Heart left ventricle (tissue), 16 donors: ENCODE results near the gene KRTAP12-4. TPM values are rescaled to one million over a fixed set of nuclear protein-coding genes. Genes with fewer than 3 reads are reported as not detected.
A peak's percentile ranks its signal among the peaks of the same experiment; 100 is the strongest.
"Not testable (repeated sequence)": the region's sequence is repeated elsewhere in the genome, so short reads cannot be mapped to it uniquely, and the experiment has no call there.

Experiments
- ATAC-seq, 4 donors: fragments of 200-7000 bp; cut with Tn5 transposase; one replicate each; pipeline ENCODE4 v1.9.1; 2020 to 2022; ENCODE audit warnings: moderate library complexity in 4 of 4, mild to moderate bottlenecking in 3 of 4, moderate number of reproducible peaks in 1 of 4
- DNase-seq, 5 donors: peaks; one replicate each; pipeline ENCODE4 v3.0.0-alpha.2; 2020
- H3K27ac ChIP-seq, 12 donors: fragments of 200-600 bp; sonication (generic) in 4 of 12; one replicate each; pipeline versions ENCODE4 v1.5.0 to v1.8.0; 2016 to 2022; ENCODE audit warnings: mild to moderate bottlenecking in 2 of 12
- H3K27me3 ChIP-seq, 9 donors: fragments of 200-600 bp; sonication (generic) in 2 of 9; one replicate each; pipeline versions ENCODE4 v1.5.1 to v1.8.0; 2016 to 2022; ENCODE audit warnings: mild to moderate bottlenecking in 3 of 9
- H3K36me3 ChIP-seq, 9 donors: fragments of 200-600 bp; sonication (generic) in 2 of 9; one replicate each; pipeline versions ENCODE4 v1.5.0 to v1.8.0; 2018 to 2022; ENCODE audit warnings: mild to moderate bottlenecking in 2 of 9
- H3K4me1 ChIP-seq, 12 donors: fragments of 200-600 bp; sonication (generic) in 4 of 12; one replicate each; pipeline versions ENCODE4 v1.5.0 to v1.8.0; 2016 to 2022; ENCODE audit warnings: mild to moderate bottlenecking in 3 of 12
- H3K4me3 ChIP-seq, 12 donors: fragments of 200-600 bp; sonication (generic) in 4 of 12; one replicate each; pipeline versions ENCODE4 v1.5.0 to v1.8.0; 2017 to 2022; ENCODE audit warnings: mild to moderate bottlenecking in 9 of 12, moderate library complexity in 4 of 12
- H3K9me3 ChIP-seq, 12 donors: fragments of 200-600 bp; sonication (generic) in 4 of 12; one replicate each; pipeline versions ENCODE4 v1.5.0 to v1.8.0; 2016 to 2022; ENCODE audit warnings: mild to moderate bottlenecking in 1 of 12
- CTCF ChIP-seq, 12 donors: fragments of 200-600 bp; sonication (generic) in 4 of 12; IDR thresholded peaks; one replicate each; pipeline versions ENCODE4 v1.5.0 to v1.8.0; 2018 to 2022; ENCODE audit warnings: antibody characterized with exemption in 12 of 12, mild to moderate bottlenecking in 5 of 12
- POLR2A ChIP-seq, 2 donors: fragments of 450-650 bp; IDR thresholded peaks; one replicate each; pipeline ENCODE4 v1.6.1; 2017; ENCODE audit warnings: antibody characterized with exemption in 2 of 2, mild to moderate bottlenecking in 2 of 2, moderate library complexity in 2 of 2
- WGBS, 4 donors: extraction: QIAGEN DNeasy Blood & Tissue Kit in 2 of 4; methylation state at CpG; one replicate each; pipeline versions ENCODE4 v1.1.5 to v1.1.7; 2013 to 2018; 5-methylcytosine and 5-hydroxymethylcytosine counted together
- intact Hi-C, 10 donors: fragments of 100-400 bp; cut with DNase I; formaldehyde crosslinking; loops; one replicate each; pipeline versions ENCODE4 v1.11.1 to v1.14.2; 2022
- polyA plus RNA-seq, 2 donors: library from polyadenylated mRNA; stranded (reverse); fragments of 200-250 nt; gene quantifications; one replicate each; pipeline ENCODE4 v1.2.3, GENCODE V29; 2013
- total RNA-seq, 9 donors: library from RNA; depleted of rRNA in 2 of 9; stranded (reverse); fragments of >200 nt in 2 of 9; fragmentation: NEBNext Ultra II Directional in 3 of 9; extraction: Animal tissue kit (Norgen Biotek cat#: 25700) in 3 of 9; gene quantifications; one replicate each; pipeline versions ENCODE4 v1.1.0 to v1.2.4, GENCODE V29; 2016 to 2023
- donor health status: ischemic (EF 13 %, LVEDD 7.1; RV severe dilation, severe dysfunction).
- donor health status: healthy with polysubstance abuse.
- donor health status: DM: no; HTN: yes; CAD: no.
- donor health status: DM: no; HTN: no; CAD: no.
- donor health status: ischemic (EF 25% LVEDD 6.9; RV normal size, moderate dysfunction).
- donor health status: ischemic (EF 25% LVEDD 5.7; RV mildly dilated, moderate dysfunction).
- donor health status: healthy.
- donor health status: DM: yes; HTN: yes; CAD: no.
- donor health status: ischemic (EF 35%, LVEDD 5.7; RV mildly dilated, moderate dysfunction).
- donor health status: nonischemic (EF 11% LVEDD 7.7; RV severe dilation, severe dysfunction).
- donor health status: DM: yes; HTN: yes; CAD: no.
- donor health status: PGD.
- donor health status: ischemic (EF 29% LVEDD 5.4; RV normal size, mild dysfunction).
- donor health status: nonischemic (EF 23%, LVEDD 6.1; RV moderate dilation, normal function).

KRTAP12-4 gene
- total and polyA plus RNA-seq, 11 donors, result not detected

GRCh38 chr21:44628707-44629391 is 25.6 kb downstream of the KRTAP12-4 start:
- H3K27ac ChIP-seq, result no peak overlapping the region
- H3K9me3 ChIP-seq, result peaks cover 0 to 45% (median 26%) of the 10 kb centered on the region in 12 donors
- H3K27me3 ChIP-seq, result peaks cover 0 to 26% (median 0%) of the 10 kb centered on the region in 9 donors
- no peak for TF ChIP-seq POLR2A (IDR thresholded peaks at IDR 0.05)
- TF ChIP-seq CTCF (IDR thresholded peaks at IDR 0.05), result no peak
- ATAC-seq, result peak in 3 of 4 donors; percentile 44 to 74 (median 65)
- H3K36me3 ChIP-seq, result no peaks in the 10 kb centered on the region
- WGBS, 4 donors, result 49 to 58% (median 53%) methylated on average over 13 to 18 of the region's 18 CpGs
- peaks cover 0 to 29% (median 0%) of the 10 kb centered on the region in 12 donors for H3K4me1 ChIP-seq
- intact Hi-C loops, result loop anchor here in 1 of 10 donors (10.0 kb wide), 1 partner anchor 86 kb away; the partner anchor contains the start of gene TSPEAR
- H3K4me3 ChIP-seq, result no peak overlapping the region
- no peak for DNase-seq

- H3K4me1 ChIP-seq, result peaks cover 0 to 29% (median 0%) of the 10 kb centered on the region in 12 donors
- ATAC-seq (peak in 1 of 4 donors; percentile 20), DNase-seq (peak in 1 of 5 donors; percentile 55)
- H3K36me3 ChIP-seq, H3K27ac ChIP-seq, H3K4me3 ChIP-seq: not testable (repeated sequence)
- H3K27me3 ChIP-seq, result peaks cover 0 to 26% (median 0%) of the 10 kb centered on the region in 9 donors
- H3K9me3 ChIP-seq, result peaks cover 0 to 48% (median 33%) of the 10 kb centered on the region in 12 donors
- WGBS, 4 donors, result 51 to 72% (median 54%) methylated on average over 11 to 15 of the region's 15 CpGs
- intact Hi-C loops, result loop anchor here in 1 of 10 donors (10.0 kb wide), 1 partner anchor 87 kb away; the partner anchor contains the start of gene TSPEAR
These were observed 26.6 kb downstream of the KRTAP12-4 start for GRCh38 chr21:44627831-44628233.

- WGBS, 4 donors, result 76 to 84% (median 80%) methylated on average over 14 to 18 of the region's 20 CpGs
- not testable (repeated sequence) for H3K36me3 ChIP-seq, H3K27ac ChIP-seq, H3K4me3 ChIP-seq, ATAC-seq
- Histone ChIP-seq H3K9me3 (peaks cover 0 to 48% (median 30%) of the 10 kb centered on the region in 12 donors), H3K4me1 (peaks cover 0 to 29% (median 0%) of the 10 kb centered on the region in 12 donors), H3K27me3 (peaks cover 0 to 26% (median 0%) of the 10 kb centered on the region in 9 donors)
- intact Hi-C loops, result loop anchor here in 1 of 10 donors (10.0 kb wide), 1 partner anchor 87 kb away; the partner anchor contains the start of gene TSPEAR
- peak in 1 of 5 donors; percentile 49 for DNase-seq
These were observed 27.2 kb downstream of the KRTAP12-4 start for GRCh38 chr21:44627181-44627822.

- intact Hi-C loops, result loop anchor here in 1 of 10 donors (10.0 kb wide), 1 partner anchor 88 kb away; the partner anchor contains the start of gene TSPEAR
- peak in 1 of 4 donors; percentile 8 for ATAC-seq
These were observed 27.8 kb downstream of the KRTAP12-4 start, which contains the start of gene KRTAP10-9 for GRCh38 chr21:44626673-44627143. Gene KRTAP10-9, plus strand, starts transcription at chr21:44627093. Its CDS starts 79 bp downstream, at chr21:44627172.

More at GRCh38 chr21:44626673-44627143, 27.8 kb downstream of the KRTAP12-4 start, which contains the start of gene KRTAP10-9:
- Histone ChIP-seq H3K27ac (peak within 1 kb of the TSS in 1 of 12 donors; percentile 52), H3K4me3 (no peak within 1 kb of the TSS), H3K9me3 (peaks cover 0 to 45% (median 26%) of the 10 kb centered on the region in 12 donors), H3K36me3 (no peaks in the 10 kb centered on the region), H3K27me3 (peaks cover 0 to 26% (median 0%) of the 10 kb centered on the region in 9 donors), H3K4me1 (peaks cover 0 to 29% (median 0%) of the 10 kb centered on the region in 12 donors)
- WGBS, 4 donors, result 51 to 62% (median 57%) methylated on average over 6 to 7 of the region's 7 CpGs
- no peak for DNase-seq
- TF ChIP-seq CTCF (IDR thresholded peaks at IDR 0.05) (no peak), POLR2A (IDR thresholded peaks at IDR 0.05) (no peak)
